Astrocyte (in vitro differentiated cells and primary cell): ENCODE results near the gene SUN3.

Experiments
- EZH2 ChIP-seq: IDR thresholded peaks from 2 replicates; pipeline ENCODE4 v1.6.1; 2012; ENCODE audit warnings: mild to moderate bottlenecking, low read length, inconsistent platforms; ENCODE audit not compliant: insufficient read depth
- TF ChIP-seq, protein P1 (sequence below): IDR thresholded peaks from 2 replicates; pipeline ENCODE4 v1.5.1; 2011; ENCODE audit warnings: low read depth, mild to moderate bottlenecking, inconsistent platforms, low read length, moderate library complexity; ENCODE audit not compliant: insufficient read depth

- TF ChIP-seq, protein P1, sequence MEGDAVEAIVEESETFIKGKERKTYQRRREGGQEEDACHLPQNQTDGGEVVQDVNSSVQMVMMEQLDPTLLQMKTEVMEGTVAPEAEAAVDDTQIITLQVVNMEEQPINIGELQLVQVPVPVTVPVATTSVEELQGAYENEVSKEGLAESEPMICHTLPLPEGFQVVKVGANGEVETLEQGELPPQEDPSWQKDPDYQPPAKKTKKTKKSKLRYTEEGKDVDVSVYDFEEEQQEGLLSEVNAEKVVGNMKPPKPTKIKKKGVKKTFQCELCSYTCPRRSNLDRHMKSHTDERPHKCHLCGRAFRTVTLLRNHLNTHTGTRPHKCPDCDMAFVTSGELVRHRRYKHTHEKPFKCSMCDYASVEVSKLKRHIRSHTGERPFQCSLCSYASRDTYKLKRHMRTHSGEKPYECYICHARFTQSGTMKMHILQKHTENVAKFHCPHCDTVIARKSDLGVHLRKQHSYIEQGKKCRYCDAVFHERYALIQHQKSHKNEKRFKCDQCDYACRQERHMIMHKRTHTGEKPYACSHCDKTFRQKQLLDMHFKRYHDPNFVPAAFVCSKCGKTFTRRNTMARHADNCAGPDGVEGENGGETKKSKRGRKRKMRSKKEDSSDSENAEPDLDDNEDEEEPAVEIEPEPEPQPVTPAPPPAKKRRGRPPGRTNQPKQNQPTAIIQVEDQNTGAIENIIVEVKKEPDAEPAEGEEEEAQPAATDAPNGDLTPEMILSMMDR: no peak
- no peak for TF ChIP-seq EZH2
These were observed 13.3 kb upstream of the SUN3 start for GRCh38 chr7:48042216-48042615.
